ENCODE results near the gene TRPM4. TPM values are rescaled to one million over a fixed set of nuclear protein-coding genes. Genes with fewer than 3 reads are reported as not detected.

Gene TRPM4
- total and polyA plus RNA-seq, 2 donors (not counting 3 experiments of a cell fraction or from before 2014, with no cell fraction given), result 17.6 to 38.9 TPM

- H3K79me2 ChIP-seq (ENCODE audit: control insufficient read depth, insufficient read depth, low read length), result no peaks in the 10 kb centered on the region
- dilution Hi-C loops (cut with MboI; ENCODE audit: extremely low pct_ligation_motif_present, low sequenced_read_pairs) (no loop called here), intact Hi-C loops (cut with micrococcal nuclease) (loop anchor here (10.0 kb wide), 1 partner anchor 160 kb away; the partner anchor contains the start of genes GYS1 and RUVBL2)
- peaks cover 12% of the 10 kb centered on the region for H3K4me1 ChIP-seq (ENCODE audit: control insufficient read depth, extremely low read depth, insufficient read depth, low read length)
- ChIA-PET CTCF (interaction anchor here (0.9 to 1.2 kb wide), 2 partner anchors 9 to 44 kb away, joined by 3 to 6 read pairs; no protein-coding TSS in a partner anchor), POLR2A (no interaction called here)
- H3K27ac ChIP-seq (ENCODE audit: insufficient read depth, low read depth, low read length), result no peak within 1 kb of the TSS
- DNase-seq (ENCODE audit: low read depth, low spot score) (no peak), FAIRE-seq (no peak)
- no peaks in the 10 kb centered on the region for H3K9me3 ChIP-seq (replicated peaks; ENCODE audit: control insufficient read depth, insufficient read depth, low read length)
- no peak within 1 kb of the TSS for H3K9ac ChIP-seq (replicated peaks; ENCODE audit: extremely low read depth, insufficient read depth, low read length)
- no TSS peak for BruUV-seq (replicated peaks)
- H3K4me3 ChIP-seq (replicated peaks in 1 of 3; ENCODE audit: insufficient read depth in 1 of 3, low read depth in 1 of 3, low read length in 3 of 3), result no peak within 1 kb of the TSS
- peaks cover 0 to 4% of the 10 kb centered on the region in 2 experiments for H3K27me3 ChIP-seq (ENCODE audit: control insufficient read depth in 2 of 2, insufficient read depth in 2 of 2, low read length in 2 of 2)
- H3K36me3 ChIP-seq (ENCODE audit: control insufficient read depth in 2 of 2, extremely low read depth in 1 of 2, insufficient read depth in 2 of 2, low read length in 2 of 2), result no peaks in the 10 kb centered on the region
- no peak within 1 kb of the TSS for H2AFZ ChIP-seq (ENCODE audit: low read depth, low read length)
- no peaks in the 10 kb centered on the region for H4K20me1 ChIP-seq (replicated peaks; ENCODE audit: control insufficient read depth, extremely low read depth, insufficient read depth, low read length)
- no peaks in the 10 kb centered on the region for H3K9me1 ChIP-seq (replicated peaks; ENCODE audit: control insufficient read depth, extremely low read depth, insufficient read depth, low read length)
- H3K4me2 ChIP-seq (ENCODE audit: insufficient read depth, low read length), result no peak within 1 kb of the TSS
- TF ChIP-seq FOS (IDR thresholded peaks at IDR 0.05; ENCODE audit: borderline replicate concordance, insufficient read depth, low read length) (no peak), JUN (IDR thresholded peaks at IDR 0.05; ENCODE audit: borderline replicate concordance, insufficient read depth, insufficient read length, low read depth) (no peak), MAX (IDR thresholded peaks at IDR 0.05; ENCODE audit: insufficient read depth, insufficient read length) (no peak), GATA2 (IDR thresholded peaks at IDR 0.05; ENCODE audit: insufficient read depth, insufficient read length, low read depth, low read length) (no peak), EZH2 (IDR thresholded peaks at IDR 0.05; ENCODE audit: borderline replicate concordance, low read depth, low read length, severe bottlenecking) (no peak), POLR2AphosphoS5 (IDR thresholded peaks at IDR 0.05; ENCODE audit: insufficient read depth, low read depth, low read length) (no peak), POLR2A (IDR thresholded peaks at IDR 0.05; ENCODE audit: low read depth, low read length) (no peak), MYC (IDR thresholded peaks at IDR 0.05; ENCODE audit: low read depth, low read length) (no peak), CTCF (IDR thresholded peaks at IDR 0.05; ENCODE audit: extremely low read depth in 1 of 2, insufficient read depth in 1 of 2, low read depth in 1 of 2, low read length in 2 of 2) (no peak)
Measured at GRCh38 chr19:49155005-49155819, 2.4 kb upstream of the TRPM4 start, which contains the start of gene HRC. HRC (minus strand) TSS chr19:49155396; CDS start chr19:49155237, 159 bp downstream.

All from endothelial cell of umbilical vein (primary cell).